Measurements from ENCODE around the gene POLH.

The POLH gene

DNA sequence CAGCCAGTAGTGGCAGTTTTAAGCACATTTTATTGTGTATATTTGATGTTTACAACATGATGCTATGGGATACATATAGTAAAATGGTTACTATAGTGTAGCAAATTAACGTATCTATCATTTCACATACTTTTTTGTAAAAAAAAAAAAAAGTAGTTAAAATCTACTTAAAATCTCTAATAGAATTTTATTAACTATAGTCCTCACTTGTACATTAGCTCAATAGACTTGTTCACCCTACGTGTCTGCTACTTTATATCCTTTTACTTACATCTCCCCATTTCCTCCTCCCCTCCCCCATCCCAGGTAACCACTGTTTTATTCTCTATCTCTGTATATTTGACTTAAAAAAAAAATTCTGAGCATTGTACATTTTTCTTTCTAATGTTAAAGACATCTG, 30.0 kb downstream of the POLH start:
- no peak for DNase-seq (ENCODE audit: low spot score)

DNA sequence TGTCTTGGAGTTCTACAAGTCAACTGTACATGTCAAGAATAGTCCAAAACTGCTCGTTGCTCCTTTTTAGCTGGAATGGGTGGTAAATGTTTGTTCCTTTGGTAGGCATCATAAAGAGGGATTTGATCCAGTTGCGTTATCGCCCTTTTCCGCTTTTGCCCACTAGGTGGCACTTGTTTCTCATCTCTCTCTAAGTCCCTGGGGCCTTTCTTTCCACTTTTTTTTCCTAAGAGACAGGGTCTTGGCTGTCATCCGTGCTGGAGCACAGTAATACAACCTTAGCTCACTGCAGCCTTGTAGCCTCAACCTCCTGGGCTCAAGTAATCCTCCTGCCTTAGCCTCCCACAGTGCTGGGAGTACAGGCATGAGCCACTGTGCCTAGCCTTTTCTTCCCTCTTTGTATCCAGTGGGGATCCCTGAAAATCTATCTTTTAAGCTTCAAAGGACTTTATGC, 32.4 kb downstream of the POLH start:
- DNase-seq (ENCODE audit: low spot score) = peak; percentile 86

DNA sequence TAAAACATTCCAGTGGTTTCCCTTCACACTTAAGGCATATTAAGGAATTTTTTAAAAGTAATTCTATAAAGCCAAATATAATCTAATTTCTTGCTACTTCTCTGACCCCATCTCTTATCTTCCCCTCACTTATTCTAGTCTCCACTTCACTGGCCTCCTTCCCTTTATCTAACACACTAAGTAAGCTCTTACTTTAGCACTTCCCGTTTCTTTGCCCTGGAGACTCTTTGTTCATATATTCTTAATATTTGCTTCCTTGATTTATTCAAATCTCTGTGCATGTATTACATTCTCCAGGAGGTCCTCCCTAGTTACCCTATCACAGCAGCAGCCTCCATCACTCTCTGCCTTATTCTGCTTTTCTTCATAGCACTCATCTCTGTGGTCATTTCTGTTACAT, 32.8 kb downstream of the POLH start:
- no peak for DNase-seq (ENCODE audit: low spot score)

DNA sequence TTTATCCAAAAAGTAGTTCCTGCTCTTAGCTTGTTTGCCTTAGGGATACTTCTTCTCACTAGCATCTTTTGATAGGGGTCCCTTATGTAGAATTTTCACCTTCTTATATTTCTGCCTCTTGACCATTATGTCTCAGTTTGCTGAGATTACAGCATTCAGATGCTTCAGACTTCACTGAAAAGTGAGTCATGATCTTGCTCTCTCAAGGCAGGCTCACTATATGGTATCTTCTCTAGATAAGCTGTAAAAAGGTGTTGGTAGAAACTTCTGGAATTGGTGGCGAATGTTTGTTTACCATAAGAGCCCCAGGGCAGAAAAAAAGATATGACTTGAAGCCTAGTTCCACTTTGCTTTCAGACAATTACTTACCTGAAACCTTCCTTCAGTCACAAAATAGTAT, 33.4 kb downstream of the POLH start:
- no peak for DNase-seq (ENCODE audit: low spot score)

DNA sequence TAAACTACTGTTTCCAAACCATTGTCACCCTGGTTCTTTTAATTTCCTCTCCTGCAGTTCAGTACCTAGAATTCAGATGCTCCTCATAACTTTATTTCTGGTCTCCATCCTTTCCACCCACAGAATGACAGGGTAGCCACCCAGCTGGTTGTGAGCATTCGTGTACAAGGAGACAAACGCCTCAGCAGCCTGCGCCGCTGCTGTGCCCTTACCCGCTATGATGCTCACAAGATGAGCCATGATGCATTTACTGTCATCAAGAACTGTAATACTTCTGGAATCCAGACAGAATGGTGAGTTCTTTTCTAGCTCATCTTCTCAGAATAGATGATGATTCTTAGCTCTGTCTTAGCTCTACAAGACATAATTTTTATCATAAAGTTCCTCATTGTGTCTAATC, 34.4 kb downstream of the POLH start:
- DNase-seq (ENCODE audit: low spot score) = no peak

DNA sequence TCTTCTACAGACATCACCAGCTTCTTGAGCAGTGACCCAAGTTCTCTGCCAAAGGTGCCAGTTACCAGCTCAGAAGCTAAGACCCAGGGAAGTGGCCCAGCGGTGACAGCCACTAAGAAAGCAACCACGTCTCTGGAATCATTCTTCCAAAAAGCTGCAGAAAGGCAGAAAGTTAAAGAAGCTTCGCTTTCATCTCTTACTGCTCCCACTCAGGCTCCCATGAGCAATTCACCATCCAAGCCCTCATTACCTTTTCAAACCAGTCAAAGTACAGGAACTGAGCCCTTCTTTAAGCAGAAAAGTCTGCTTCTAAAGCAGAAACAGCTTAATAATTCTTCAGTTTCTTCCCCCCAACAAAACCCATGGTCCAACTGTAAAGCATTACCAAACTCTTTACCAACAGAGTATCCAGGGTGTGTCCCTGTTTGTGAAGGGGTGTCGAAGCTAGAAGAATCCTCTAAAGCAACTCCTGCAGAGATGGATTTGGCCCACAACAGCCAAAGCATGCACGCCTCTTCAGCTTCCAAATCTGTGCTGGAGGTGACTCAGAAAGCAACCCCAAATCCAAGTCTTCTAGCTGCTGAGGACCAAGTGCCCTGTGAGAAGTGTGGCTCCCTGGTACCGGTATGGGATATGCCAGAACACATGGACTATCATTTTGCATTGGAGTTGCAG, 37.9 kb downstream of the POLH start:
- no peak for DNase-seq (ENCODE audit: low spot score)

DNA sequence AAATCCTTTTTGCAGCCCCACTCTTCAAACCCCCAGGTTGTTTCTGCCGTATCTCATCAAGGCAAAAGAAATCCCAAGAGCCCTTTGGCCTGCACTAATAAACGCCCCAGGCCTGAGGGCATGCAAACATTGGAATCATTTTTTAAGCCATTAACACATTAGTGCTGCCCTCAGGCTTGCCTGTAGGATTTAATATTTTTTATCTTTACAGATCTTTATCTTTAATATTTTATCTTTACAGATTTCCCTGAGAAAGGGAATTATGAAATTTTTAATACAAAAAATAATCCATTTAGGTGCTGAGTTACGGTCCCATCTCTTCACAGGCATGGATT, 38.4 kb downstream of the POLH start:
- DNase-seq (ENCODE audit: low spot score) = no peak

DNA sequence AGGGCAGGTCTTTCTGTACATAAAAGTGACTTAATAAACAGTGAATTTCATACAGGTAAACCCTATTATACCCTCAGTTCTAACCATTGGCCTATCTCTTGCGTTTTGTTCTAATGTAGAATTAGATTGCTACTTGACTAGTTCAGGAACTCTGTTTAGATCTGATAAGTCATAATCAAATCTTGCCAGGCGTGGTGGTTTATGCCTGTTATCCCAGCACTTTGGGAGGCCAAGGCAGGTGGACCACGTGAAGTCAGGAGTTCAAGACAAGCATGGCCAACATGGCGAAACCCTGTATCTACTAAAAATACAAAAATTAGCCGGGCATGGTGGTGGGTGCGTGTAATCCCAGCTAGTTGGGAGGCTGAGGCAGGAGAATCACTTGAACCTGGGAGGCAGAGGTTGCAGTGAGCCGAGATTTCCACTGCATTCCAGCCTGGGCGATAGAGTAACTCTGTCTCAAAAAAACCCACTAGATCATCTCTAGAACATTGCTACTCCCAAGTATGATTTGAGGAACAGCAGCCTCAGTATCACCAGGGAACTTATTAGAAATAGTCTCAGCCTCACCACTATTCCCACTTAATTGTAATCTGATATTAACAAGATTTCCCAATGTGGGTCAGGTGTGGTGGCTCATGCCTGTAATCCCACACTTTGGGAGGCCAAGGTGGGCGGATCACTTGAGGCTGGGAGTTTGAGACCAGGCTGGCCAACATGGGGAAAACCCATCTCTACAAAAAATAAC, 40.9 kb downstream of the POLH start:
- no peak for DNase-seq (ENCODE audit: low spot score)

DNA sequence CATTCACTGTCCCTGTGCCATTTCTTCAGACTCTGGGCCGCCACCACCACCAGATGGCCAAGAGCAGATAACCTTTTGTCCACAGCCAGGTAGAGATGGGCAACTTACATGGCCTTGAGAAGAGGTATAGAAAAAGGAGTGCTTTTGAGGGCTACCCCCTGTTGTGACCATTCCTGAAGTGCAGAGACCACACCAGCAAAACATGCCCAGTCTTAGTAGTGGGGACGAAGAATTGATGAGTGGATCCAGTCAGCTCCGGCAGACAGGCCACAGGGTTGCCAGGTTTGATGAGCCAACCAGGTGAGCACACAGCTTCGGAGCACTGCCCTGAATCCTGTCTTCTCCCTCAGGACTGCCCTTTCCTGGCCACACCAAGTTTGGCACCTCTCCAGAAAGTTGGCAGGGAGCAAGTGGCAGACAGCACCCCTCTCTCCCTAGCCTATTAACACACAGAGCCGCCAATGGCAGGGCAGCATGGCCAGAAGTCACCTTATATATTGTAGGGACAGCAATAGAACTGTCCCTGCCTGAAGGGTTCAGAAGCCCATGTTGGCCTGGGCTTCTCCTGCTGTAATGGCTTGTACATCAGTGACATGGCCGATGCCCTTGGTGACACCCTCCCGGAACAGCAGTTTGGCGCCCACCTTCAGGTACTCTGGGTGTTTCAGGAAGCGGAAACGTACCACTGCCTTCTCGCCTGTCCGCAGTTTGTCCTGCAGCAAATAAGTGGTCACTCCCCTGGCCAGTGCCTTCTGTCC, 45.3 kb downstream of the POLH start:
- peak; percentile 4 for DNase-seq (ENCODE audit: low spot score)

DNA sequence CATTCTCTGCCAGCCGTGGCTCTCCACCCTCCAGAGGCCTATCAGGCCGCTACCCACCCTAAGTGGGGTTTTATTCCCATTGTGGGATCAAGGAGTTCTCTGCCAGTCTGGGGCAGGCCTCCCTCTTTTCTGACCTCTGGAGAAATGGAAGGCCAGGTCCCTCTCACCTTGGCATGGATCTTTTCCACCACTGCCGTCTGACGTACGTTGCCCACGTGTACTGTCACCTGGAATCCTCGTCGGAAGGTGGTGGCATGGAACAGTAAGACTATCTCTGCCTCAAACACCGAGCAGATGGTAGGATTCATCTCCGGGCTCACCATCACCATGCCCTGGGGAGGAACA, 45.8 kb downstream of the POLH start:
- no peak for DNase-seq (ENCODE audit: low spot score)

DNA sequence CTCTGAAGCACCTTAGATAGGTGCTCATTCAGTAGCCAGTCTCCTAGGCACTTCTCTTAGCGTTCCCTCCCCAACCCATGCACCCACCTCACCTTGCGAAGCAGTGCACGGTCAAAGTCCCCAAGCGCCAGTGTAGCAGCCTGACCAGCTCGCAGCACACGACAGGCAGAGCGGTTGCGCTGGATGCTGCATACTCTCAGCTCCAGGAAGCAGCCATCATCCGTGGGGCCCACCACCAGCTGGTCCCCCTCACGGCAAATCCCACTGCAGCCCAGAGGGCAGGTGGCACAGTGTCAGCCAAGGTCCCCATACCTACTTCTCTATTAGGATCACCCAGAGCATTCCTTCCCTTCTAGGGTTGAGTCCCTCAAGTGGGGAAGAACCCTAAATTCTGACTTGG, 46.6 kb downstream of the POLH start:
- peak; percentile 4 for DNase-seq (ENCODE audit: low spot score)

DNA sequence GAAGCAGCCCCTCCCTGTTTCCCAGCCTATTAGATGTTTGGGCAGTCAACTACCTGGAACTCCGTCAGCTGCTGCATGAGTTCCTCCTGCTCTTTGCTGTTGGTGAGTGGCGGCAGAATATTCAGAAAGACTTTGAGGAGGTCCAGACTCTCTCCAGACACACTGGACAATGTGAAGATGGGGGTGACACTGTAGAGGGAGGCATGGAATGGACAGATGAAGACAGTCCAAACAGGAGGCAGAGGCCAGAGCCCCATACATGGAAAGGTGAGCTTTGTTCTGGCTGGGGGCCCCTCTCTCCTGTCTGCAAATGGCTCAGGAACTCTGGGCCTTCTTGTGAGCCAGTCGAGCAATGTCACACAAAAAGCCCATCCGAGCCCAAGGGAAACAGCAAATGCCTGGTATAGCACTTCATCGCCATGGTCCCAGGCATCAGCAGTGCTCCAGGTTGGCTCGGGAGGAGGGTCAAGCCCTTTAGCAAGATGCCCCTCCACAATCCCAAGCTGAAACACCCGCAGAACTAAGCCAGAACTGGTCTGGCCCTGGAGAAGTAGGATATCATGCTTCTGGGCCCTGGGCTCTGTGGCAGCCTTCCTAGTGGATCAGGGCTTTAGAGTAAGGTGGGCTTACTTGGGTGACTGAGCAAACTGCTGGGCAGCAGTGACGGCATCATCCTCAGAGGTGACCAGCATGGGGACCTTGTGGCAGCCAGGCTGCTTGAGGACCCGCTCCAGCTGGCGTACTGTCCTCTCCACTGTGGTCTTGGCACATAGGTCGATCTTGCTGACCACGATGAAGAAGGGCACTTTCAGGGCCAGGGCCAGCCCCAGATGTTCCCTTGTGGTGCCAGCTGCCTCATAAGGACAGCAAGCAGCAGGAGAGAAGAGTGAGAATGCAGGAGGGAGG, 48.1 kb downstream of the POLH start:
- peak; percentile 6 for DNase-seq (ENCODE audit: low spot score)

DNA sequence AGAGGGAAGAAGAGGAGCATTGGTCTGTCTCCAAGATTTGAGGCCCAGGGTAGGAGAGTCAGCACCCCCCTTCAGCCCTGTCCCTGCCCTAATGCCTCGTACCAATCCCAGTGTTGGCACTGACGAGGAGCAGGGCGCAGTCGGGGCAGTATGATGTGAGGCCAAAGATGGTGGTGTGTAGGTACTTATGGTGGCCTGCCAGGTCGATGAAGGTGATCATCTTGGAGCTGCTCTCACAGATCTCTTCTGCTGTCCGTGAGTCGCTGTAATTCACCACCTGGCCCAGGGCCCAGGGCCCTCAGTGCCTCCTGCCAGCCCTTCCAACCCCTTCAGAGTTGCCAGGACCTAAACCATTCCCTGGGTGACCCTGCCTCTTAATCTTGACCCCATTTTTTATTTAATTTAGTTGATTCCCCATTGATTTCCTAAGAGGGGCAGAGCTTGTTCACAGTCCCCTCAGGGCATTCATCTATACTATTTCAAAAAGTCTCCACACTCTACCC, 48.9 kb downstream of the POLH start:
- no peak for DNase-seq (ENCODE audit: low spot score)

DNA sequence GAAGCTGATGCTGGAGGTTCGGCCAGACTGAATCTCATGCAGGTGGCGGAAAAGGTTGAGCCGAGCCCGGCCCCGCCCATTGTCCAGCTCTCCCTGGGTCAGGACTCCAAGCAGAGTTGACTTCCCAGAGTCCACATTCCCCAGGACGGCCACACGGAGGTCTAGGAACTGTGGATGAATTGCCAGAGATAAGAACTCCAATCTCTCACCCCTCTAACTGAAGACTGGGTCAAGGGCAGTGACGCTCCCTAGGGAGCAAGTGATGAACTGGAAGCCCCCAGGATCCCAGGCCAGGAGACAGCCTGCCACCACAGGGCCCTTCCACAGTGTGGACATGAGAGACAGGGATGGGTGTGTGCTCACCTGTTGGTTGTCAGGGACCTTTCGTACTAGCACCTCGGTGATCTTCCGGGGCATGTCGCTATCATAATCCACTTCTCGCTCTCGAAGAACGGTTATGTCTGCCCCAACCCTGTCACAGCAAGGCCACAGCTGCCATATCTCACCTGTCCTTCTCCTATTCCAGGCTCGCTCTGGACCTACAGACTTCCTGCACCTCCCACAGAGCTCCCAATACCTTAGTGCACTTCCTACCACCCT, 49.5 kb downstream of the POLH start:
- DNase-seq (ENCODE audit: low spot score) = no peak

DNA sequence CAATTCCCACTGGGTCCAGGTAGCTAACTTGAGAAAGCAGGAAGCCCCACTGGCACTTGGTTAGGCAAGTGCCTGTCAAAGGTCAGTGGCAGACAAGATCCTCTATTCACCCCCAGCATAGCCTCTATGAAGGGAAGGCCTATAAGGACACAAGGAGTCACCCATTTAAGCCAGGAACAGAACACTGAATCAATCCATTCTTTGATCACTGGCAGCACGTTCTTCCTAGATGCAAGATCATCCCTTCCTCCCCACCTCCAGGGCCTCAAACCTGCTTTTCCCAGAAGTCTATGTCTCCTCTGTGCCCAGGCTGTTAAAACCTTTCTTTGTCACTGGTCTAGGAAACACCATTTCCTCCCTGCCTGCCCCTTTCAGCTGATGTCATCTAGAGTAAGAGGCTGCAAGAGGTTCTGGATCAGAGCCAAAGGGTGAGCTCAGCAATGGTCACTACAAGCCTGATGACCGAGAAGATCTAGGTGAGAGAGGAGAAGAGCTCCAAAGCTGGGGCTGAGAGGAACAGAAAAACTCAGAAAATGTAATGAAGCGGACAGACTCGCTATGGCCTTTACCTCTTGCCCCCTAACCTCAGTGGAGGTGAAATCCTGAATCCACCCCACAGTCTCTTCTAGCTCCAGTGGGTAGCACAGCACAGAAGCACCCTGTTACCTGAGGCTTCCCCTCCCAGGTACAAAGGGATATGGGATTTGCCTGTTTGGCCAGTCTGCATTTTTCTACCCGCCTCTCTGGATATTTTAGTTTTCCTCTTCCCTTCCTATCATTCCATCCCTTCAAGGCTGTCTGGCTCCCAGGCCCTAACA, 51.2 kb downstream of the POLH start:
- peak; percentile 94 for DNase-seq (ENCODE audit: low spot score)

DNA sequence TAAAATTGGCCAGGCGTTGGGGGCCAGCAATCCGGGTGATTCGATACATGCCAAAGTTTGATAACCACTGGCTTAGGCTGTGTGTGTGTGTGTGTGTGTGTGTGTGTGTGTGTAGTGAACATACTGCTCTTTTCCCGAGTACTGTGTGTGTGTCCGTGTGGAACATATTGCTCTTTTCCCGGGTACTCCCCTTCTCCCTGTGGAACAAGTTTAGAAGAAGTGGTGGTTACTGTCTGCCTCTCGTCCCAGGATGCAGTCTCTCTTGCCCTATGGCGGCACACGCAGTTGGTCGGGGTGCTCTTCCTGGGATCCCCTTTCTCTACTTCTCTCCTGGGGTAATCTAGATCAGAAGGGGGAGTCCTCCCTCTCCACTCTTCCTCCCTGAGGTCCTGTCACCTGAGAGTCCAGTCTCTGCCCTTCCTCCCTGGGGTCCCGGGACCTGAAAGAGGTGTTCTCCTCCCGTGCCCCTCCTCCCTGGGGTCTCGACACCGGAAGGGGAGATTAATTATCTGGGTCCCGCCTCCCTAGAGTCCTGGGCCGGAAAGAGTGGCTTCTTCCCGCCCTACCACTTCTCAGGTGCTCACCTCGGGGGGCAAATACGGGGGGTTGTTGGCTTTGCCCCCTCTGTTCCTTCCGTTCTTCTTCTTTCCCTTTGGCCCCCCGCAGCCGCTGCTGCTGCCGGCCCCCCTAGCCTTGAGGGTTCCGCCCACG, 52.6 kb downstream of the POLH start:
- DNase-seq (ENCODE audit: low spot score) = peak; percentile 70

DNA sequence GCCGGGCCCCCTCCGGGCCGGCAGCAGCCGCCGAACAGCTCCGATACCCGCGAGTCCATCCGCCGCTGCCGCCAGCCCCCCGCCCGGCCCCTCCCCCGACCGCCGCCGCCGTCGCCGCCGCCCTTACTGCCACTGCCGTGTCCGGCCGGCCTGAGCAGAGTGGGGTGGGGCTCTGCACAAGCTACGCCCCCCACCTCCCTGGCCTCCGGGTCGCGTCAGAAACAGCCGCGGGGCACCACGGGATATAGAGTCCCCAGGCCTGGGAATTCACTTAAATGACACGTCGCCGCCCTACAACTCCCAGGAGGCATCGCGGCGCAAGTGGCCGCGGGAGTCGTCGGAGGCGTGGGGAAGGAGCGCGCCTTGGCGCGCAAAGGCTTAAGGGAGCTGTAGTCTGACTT, 53.1 kb downstream of the POLH start, which contains the start of gene GTPBP2:
Gene GTPBP2, minus strand, starts transcription at position 161 of the 401 bp plus-strand sequence. Its CDS starts 102 bp downstream, at position 59.
- peak; percentile 97 for DNase-seq (ENCODE audit: low spot score)

DNA sequence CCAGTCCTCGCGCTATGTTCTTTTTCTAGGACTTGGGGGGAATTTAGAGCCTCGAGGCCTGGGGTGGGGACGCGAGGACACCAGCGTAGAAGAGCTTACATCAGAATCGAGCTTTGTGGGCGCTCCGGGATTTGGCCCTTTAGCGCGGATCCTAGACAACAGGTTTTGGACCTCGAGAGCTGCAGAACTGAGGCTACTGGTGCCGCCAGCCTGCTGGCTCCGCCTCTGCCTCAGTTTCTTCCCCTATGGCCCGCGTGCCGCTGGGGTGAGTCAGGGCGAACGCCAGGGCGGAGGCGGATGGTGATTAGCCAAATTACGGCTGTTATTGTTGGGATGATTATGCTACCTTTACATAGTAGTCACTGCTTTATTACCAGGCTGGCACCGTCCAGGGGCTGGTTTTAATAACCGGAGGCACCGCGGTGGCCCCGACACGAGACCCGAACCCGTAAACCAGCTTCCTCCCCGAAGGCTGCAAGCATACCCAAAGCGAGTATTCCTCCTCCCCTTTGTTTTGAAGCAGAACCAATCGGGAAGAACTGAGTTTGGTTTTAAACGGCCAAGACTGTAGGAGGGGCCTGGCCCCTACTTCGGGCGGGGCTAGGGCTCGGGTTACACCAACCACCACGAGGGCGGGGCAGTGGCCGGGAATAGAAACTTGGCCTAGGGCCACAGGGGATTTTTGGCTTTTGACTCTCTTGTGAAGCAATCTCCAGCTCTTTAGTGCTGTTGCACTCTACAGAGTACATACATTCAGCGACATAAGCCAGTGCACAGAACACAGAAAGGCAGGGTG, 53.7 kb downstream of the POLH start:
- peak; percentile 98 for DNase-seq (ENCODE audit: low spot score)

DNA sequence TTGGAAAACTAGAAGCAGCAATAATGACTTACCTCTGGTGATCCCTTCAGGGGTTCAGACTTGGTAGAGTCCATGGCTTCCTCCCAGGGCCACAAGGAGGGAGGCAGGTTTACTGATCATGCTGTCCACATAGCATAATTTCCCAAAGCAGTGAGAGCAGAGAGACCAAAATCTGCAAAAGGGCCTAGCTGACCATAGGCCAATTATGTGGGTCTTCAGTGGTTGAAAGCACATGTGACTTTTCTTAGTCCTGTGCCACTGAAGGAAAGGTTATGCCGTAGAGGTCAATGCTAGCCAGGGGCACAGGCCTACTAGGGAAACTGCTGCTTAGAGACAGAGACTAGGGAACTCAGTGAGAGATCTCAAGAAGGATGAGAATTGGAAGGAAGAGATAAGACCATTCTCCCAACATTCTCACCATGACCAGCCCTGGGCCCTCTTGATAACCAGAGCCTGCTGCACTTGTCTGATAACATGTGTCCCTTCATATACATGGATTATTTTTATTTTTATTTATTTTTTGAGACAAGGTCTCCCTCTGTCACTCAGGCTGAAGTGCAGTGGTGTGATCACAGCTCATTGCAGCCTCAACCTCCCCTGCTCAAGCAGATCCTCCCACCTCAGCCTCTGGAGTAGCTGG, 55.1 kb downstream of the POLH start:
- peak; percentile 90 for DNase-seq (ENCODE audit: low spot score)

Measured in hematopoietic multipotent progenitor cell treated with erythropoietin and hydrocortisone succinate and interleukin-3 and kit ligand, for 17 days (in vitro differentiated cells).